Measurements from ENCODE around the gene AQP2.

DNA sequence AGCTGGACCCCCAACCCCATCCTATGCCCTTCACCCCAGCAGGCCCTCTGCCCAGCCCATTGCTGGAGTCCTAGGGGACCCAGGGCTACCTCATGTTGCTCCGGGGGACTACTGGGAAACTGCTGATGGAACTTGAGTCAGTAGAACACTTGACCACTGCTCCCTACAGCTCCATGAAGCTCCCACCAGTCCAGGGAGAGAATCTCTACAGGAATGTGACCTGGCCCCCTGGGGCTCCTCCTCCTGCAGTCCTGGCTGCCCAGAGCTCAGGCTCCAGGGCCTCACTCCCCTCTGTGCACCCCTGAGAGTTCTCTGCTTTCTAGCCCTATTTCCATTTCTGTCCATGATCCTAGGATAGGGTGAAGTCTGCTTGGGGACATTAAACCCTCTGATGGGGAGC, 10.8 kb upstream of the AQP2 start:
- no peak for TF ChIP-seq GATA2 (IDR thresholded peaks at IDR 0.05; ENCODE audit: low read depth, low read length)
- TF ChIP-seq GATA3 (IDR thresholded peaks at IDR 0.05; ENCODE audit: low read depth, low read length): no peak
